GM10248 (cell line): Measurements from ENCODE around the gene DRD3.

Experiments
- CTCF ChIA-PET: fragments of 300-600 bp; sonication (Branson Sonifier 250); formaldehyde crosslinking; extraction: SDS; loops from one replicate; lab custom pipeline; 2021; ENCODE audit warnings: antibody characterized with exemption; lab: Yijun Ruan, JAX
- POLR2A ChIA-PET: fragments of 350-650 bp; sonication (Branson Sonifier 250); formaldehyde crosslinking; extraction: SDS; loops from one replicate; lab custom pipeline; 2020; ENCODE audit warnings: antibody characterized with exemption; lab: Yijun Ruan, JAX
- DNase-seq: peaks from one replicate; pipeline ENCODE4 v3.0.0; 2012; ENCODE audit errors: extremely low spot score
- TF ChIP-seq, protein P1 (sequence below): IDR thresholded peaks from 2 replicates; pipeline ENCODE4 v1.5.1; 2012; ENCODE audit warnings: mild to moderate bottlenecking, low read depth; ENCODE audit errors: extremely low read depth, missing control alignments, control extremely low read depth

DRD3 gene

DNA sequence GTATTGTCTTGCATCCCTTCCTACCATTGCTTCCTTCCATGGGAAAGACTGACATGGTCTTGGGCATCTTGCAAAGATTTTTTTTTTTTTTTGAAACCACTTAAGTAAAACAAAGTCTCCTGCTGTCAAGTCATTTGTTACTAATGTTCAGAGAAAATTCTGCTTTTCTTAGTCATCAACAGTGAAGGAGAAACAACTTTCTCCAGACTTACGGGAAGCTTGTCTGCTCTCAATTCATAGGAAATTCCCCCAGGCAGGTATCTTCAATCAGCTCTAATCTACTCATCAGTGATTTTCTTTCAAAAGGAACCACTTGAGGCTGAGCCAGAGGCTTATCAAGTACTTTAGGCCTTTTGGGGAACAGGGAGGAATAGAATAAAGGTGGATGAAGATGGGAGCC, 15.9 kb upstream of the DRD3 start:
- TF ChIP-seq, protein P1, sequence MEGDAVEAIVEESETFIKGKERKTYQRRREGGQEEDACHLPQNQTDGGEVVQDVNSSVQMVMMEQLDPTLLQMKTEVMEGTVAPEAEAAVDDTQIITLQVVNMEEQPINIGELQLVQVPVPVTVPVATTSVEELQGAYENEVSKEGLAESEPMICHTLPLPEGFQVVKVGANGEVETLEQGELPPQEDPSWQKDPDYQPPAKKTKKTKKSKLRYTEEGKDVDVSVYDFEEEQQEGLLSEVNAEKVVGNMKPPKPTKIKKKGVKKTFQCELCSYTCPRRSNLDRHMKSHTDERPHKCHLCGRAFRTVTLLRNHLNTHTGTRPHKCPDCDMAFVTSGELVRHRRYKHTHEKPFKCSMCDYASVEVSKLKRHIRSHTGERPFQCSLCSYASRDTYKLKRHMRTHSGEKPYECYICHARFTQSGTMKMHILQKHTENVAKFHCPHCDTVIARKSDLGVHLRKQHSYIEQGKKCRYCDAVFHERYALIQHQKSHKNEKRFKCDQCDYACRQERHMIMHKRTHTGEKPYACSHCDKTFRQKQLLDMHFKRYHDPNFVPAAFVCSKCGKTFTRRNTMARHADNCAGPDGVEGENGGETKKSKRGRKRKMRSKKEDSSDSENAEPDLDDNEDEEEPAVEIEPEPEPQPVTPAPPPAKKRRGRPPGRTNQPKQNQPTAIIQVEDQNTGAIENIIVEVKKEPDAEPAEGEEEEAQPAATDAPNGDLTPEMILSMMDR = no peak
- ChIA-PET POLR2A (no interaction called here), CTCF (interaction anchor here (1.5 kb wide), 1 partner anchor 10 kb away, joined by 3 read pairs; no protein-coding TSS in a partner anchor)
- no peak for DNase-seq

DNA sequence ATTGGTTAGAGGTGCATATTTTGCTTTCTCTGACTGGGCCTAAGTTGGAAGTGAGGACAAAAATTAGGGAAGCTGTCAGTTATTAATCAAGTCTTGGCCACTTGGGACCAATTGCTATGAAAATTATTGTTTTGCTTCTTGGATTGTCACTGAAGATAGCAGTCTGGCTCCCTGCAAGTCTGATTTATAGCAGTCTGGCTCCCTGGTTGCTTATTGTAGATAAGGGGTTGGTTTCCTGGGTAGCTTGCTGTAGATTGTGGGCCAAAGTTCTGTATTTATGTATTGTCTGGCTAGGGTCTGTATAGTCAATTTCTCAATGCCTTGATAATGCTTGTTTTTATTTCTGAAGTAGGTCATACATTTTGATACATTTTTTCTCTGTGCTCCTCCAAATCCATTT, 13.3 kb upstream of the DRD3 start:
- POLR2A ChIA-PET = no interaction called here
- TF ChIP-seq, protein P1 = no peak
- CTCF ChIA-PET = interaction anchor here (1.3 kb wide), 1 partner anchor 36 kb away, joined by 4 read pairs; no protein-coding TSS in a partner anchor
- DNase-seq = no peak

DNA sequence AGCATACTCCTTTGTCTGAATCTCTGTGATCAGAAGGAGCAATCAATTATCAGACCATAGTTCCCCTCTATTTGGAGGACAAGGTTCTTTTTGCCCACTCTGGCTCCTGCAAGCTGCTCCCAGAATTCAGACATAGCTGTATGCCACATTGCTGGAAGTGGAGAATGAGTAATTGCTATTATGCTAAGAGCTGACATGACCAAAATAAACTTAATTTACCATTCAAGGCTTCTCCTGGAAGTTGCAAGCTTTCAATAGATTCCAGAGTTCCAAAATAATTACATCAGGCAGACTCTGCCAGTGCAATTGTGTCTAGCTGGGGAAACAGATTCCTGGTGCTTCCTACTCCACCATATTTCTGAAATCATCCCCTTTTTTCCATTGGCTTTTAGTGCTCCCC, 7.6 kb upstream of the DRD3 start:
- ChIA-PET POLR2A (no interaction called here), CTCF (no interaction called here)
- TF ChIP-seq, protein P1 = no peak
- no peak for DNase-seq

DNA sequence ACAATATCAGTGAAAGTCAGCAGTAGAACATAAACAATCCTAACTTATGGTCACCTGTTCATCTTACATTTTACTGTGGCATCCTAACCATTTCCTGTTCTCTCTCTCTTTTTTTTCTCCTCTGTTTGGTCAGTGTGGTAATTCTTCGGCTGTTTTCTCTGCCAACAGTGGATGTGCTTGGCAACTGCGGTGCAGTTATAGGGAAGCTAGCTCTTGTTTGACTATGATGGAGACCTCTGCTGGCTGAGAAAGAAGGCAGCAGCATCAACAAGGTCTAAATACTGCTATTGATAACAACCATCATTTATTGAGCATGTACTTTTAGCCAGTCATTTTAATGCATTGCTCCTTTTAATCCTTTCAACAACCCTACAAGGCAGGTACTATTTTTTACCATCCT, 723 bp upstream of the DRD3 start:
- TF ChIP-seq, protein P1 = no peak
- ChIA-PET POLR2A (no interaction called here), CTCF (interaction anchor here (1.3 kb wide), 1 partner anchor 25 kb away, joined by 3 read pairs; no protein-coding TSS in a partner anchor)
- no peak for DNase-seq

DNA sequence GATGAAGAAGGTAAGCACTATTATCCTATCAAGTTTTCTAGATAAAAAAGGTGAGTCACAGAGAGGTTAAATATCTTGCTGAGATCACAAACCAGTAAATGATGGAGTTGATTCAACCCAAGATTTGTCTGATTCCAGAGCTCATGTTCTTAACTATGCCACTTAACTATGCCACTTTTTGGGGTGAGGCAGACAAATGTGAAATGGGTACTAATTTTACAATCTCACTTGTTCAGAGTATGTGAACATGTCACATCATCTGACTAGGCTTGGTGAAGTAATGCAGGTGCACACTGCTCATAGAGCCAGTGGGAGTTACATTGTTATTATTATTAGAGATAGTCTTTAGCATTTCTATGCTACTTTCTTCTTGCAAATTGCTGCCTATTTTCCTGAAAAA, 2.0 kb downstream of the DRD3 start:
- ChIA-PET CTCF (interaction anchor here (1.1 to 2.1 kb wide), 3 partner anchors 15 to 207 kb away, joined by 3 to 4 read pairs (median 3); no protein-coding TSS in a partner anchor), POLR2A (no interaction called here)
- no peak for DNase-seq
- TF ChIP-seq, protein P1 = no peak

DNA sequence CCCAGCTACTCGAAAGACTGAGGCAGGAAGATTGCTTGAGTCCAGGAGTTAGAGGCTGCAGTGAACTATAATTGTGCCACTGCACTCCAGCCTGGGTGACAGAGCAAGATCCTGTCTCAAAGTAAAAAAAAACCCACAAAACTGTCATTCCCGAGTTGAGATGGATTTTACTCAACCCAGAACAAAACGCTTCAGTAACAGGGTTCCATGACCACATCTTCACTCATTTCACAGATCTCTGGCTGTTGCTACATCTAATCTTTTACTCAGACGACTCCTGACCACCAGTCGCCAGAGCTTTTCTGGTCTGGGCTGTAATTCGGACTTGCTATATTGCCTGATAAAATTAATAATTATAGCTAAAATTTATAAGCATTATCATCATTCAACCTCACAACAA, 2.4 kb downstream of the DRD3 start:
- TF ChIP-seq, protein P1 = no peak
- CTCF ChIA-PET = interaction anchor here (1.1 to 2.1 kb wide), 3 partner anchors 15 to 208 kb away, joined by 3 to 4 read pairs (median 3); no protein-coding TSS in a partner anchor
- DNase-seq = no peak
- POLR2A ChIA-PET = no interaction called here
